Measurements from ENCODE around the gene MUL1.

MUL1 gene

GRCh38 chr1:20484519-20485462, 23.2 kb downstream of the MUL1 start:
- peak; percentile 82 for DNase-seq

- peak; percentile 90 for DNase-seq
Observed at GRCh38 chr1:20483833-20484518, 24.0 kb downstream of the MUL1 start.

- DNase-seq, result no peak
Observed at GRCh38 chr1:20483098-20483832, 24.7 kb downstream of the MUL1 start.

GRCh38 chr1:20481643-20482498, 26.1 kb downstream of the MUL1 start:
- no peak for DNase-seq

GRCh38 chr1:20480951-20481617, 26.9 kb downstream of the MUL1 start:
- DNase-seq, result no peak

GRCh38 chr1:20480243-20480944, 27.6 kb downstream of the MUL1 start:
- no peak for DNase-seq

GRCh38 chr1:20479840-20480239, 28.1 kb downstream of the MUL1 start:
- DNase-seq, result no peak

GRCh38 chr1:20478057-20478635, 29.8 kb downstream of the MUL1 start:
- DNase-seq, result no peak

- DNase-seq, result no peak
Observed at GRCh38 chr1:20477348-20478056, 30.4 kb downstream of the MUL1 start.

GRCh38 chr1:20476265-20477038, 31.5 kb downstream of the MUL1 start:
- peak; percentile 81 for DNase-seq

- no peak for DNase-seq
Observed at GRCh38 chr1:20474996-20475395, 33.0 kb downstream of the MUL1 start.

GRCh38 chr1:20474333-20474975, 33.5 kb downstream of the MUL1 start:
- DNase-seq, result no peak

- no peak for DNase-seq
Observed at GRCh38 chr1:20473894-20474293, 34.1 kb downstream of the MUL1 start.

- DNase-seq, result peak; percentile 90
Observed at GRCh38 chr1:20472860-20473711, 34.9 kb downstream of the MUL1 start.

- DNase-seq, result no peak
Observed at GRCh38 chr1:20472121-20472520, 35.8 kb downstream of the MUL1 start.

GRCh38 chr1:20470194-20470593, 37.8 kb downstream of the MUL1 start:
- peak; percentile 70 for DNase-seq

- no peak for DNase-seq
Observed at GRCh38 chr1:20469406-20470076, 38.4 kb downstream of the MUL1 start.
